ENCODE results near the gene SH3BP1. TPM values are rescaled to one million over a fixed set of nuclear protein-coding genes. Genes with fewer than 3 reads are reported as not detected.

Gene SH3BP1
- total and polyA plus RNA-seq, 9 of the 15 experiments (the other 6 are each of a cell fraction or from before 2014, with no cell fraction given): 0.10 to 36.2 (median 10.4) TPM

DNA sequence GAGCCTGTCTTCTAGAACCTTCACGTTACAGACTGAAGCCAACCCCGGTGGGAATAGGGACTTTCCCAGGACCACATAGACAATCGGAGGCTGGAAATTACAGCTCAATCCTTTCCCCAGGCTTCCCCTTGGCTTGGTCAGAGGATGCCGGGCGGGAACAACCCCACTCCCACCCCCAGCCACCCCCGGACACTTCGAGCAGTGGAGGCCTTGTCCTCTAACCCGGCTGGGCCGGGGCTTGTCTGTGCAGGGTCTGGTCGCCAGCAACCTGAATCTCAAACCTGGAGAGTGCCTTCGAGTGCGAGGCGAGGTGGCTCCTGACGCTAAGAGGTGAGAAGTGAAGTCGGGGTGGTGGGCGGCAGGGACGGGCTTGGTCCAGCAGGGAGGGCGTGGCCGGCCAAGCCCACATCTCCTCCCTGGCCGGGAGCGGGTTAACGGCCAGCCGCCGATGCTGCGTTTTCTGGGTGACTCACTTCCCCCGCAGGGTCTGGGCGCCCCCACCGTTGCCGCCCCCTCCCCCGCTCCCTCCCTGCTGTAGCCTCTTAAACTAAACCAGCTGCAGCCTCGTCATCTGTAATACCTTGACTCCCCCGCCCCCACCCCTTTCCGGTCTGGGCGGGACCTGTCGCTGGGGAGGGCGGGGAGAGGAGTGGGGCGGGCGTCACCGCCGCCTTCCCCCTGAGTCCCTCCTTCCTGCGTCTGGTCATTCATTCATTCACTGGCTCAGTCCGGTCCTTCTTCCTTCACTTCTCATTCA is 37.4 kb downstream of the SH3BP1 start (continued):
- TF ChIP-seq, protein P1, sequence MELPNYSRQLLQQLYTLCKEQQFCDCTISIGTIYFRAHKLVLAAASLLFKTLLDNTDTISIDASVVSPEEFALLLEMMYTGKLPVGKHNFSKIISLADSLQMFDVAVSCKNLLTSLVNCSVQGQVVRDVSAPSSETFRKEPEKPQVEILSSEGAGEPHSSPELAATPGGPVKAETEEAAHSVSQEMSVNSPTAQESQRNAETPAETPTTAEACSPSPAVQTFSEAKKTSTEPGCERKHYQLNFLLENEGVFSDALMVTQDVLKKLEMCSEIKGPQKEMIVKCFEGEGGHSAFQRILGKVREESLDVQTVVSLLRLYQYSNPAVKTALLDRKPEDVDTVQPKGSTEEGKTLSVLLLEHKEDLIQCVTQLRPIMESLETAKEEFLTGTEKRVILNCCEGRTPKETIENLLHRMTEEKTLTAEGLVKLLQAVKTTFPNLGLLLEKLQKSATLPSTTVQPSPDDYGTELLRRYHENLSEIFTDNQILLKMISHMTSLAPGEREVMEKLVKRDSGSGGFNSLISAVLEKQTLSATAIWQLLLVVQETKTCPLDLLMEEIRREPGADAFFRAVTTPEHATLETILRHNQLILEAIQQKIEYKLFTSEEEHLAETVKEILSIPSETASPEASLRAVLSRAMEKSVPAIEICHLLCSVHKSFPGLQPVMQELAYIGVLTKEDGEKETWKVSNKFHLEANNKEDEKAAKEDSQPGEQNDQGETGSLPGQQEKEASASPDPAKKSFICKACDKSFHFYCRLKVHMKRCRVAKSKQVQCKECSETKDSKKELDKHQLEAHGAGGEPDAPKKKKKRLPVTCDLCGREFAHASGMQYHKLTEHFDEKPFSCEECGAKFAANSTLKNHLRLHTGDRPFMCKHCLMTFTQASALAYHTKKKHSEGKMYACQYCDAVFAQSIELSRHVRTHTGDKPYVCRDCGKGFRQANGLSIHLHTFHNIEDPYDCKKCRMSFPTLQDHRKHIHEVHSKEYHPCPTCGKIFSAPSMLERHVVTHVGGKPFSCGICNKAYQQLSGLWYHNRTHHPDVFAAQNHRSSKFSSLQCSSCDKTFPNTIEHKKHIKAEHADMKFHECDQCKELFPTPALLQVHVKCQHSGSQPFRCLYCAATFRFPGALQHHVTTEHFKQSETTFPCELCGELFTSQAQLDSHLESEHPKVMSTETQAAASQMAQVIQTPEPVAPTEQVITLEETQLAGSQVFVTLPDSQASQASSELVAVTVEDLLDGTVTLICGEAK (IDR thresholded peaks at IDR 0.05): 0 out of 2 replicates have a peak, but pooled peaks have one; percentile 9
- TF ChIP-seq, protein P1 (CRISPR knock-in tag; IDR thresholded peaks at IDR 0.05): no peak
- TF ChIP-seq CREB1 (IDR thresholded peaks at IDR 0.05): peak; percentile 44; the same call in 1 of the 2 replicates
- peak; percentile 68; the same call in 1 of the 2 replicates for TF ChIP-seq CREB1 (CRISPR knock-in tag; IDR thresholded peaks at IDR 0.05)
- TF ChIP-seq, protein P2, sequence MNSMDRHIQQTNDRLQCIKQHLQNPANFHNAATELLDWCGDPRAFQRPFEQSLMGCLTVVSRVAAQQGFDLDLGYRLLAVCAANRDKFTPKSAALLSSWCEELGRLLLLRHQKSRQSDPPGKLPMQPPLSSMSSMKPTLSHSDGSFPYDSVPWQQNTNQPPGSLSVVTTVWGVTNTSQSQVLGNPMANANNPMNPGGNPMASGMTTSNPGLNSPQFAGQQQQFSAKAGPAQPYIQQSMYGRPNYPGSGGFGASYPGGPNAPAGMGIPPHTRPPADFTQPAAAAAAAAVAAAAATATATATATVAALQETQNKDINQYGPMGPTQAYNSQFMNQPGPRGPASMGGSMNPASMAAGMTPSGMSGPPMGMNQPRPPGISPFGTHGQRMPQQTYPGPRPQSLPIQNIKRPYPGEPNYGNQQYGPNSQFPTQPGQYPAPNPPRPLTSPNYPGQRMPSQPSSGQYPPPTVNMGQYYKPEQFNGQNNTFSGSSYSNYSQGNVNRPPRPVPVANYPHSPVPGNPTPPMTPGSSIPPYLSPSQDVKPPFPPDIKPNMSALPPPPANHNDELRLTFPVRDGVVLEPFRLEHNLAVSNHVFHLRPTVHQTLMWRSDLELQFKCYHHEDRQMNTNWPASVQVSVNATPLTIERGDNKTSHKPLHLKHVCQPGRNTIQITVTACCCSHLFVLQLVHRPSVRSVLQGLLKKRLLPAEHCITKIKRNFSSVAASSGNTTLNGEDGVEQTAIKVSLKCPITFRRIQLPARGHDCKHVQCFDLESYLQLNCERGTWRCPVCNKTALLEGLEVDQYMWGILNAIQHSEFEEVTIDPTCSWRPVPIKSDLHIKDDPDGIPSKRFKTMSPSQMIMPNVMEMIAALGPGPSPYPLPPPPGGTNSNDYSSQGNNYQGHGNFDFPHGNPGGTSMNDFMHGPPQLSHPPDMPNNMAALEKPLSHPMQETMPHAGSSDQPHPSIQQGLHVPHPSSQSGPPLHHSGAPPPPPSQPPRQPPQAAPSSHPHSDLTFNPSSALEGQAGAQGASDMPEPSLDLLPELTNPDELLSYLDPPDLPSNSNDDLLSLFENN (IDR thresholded peaks at IDR 0.05; ENCODE audit: low read depth in 2 of 2, low read length in 2 of 2): 0 out of 4 replicates have a peak, but pooled peaks of 1 of the 2 experiments have one; percentile 10
- TF ChIP-seq GABPB1 (CRISPR knock-in tag; IDR thresholded peaks at IDR 0.05): peak; percentile 74; the same call in 1 of the 2 replicates
